GM12872 (cell line): ENCODE results near the gene INPP5D.

Source experiments
- TF ChIP-seq, protein P1 (sequence below): IDR thresholded peaks from 3 replicates; pipeline ENCODE4 v1.5.1; 2011; ENCODE audit warnings: low read depth, mild to moderate bottlenecking, low read length, moderate library complexity; ENCODE audit not compliant: insufficient read depth

INPP5D gene

DNA sequence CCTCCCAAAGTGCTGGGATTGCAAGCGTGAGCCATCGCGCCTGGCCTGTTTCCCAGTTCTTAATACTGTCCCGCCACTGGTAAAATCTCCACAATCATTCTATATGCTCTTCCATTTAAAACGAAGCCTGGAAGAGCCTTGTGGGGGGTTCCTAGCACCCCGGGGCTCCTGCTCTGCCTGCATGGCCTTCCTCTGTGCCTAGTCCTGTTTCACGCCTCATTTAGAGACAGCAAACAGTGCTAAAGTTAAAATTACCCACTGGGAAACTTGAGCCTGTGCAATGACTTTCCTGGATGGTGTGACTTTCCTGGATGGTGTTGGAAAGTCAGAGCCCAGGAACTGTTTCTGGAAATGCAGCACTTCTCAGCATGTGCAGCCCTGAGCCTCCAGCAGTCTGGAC lies 55.0 kb downstream of the INPP5D start:
- TF ChIP-seq, protein P1, sequence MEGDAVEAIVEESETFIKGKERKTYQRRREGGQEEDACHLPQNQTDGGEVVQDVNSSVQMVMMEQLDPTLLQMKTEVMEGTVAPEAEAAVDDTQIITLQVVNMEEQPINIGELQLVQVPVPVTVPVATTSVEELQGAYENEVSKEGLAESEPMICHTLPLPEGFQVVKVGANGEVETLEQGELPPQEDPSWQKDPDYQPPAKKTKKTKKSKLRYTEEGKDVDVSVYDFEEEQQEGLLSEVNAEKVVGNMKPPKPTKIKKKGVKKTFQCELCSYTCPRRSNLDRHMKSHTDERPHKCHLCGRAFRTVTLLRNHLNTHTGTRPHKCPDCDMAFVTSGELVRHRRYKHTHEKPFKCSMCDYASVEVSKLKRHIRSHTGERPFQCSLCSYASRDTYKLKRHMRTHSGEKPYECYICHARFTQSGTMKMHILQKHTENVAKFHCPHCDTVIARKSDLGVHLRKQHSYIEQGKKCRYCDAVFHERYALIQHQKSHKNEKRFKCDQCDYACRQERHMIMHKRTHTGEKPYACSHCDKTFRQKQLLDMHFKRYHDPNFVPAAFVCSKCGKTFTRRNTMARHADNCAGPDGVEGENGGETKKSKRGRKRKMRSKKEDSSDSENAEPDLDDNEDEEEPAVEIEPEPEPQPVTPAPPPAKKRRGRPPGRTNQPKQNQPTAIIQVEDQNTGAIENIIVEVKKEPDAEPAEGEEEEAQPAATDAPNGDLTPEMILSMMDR, result no peak

DNA sequence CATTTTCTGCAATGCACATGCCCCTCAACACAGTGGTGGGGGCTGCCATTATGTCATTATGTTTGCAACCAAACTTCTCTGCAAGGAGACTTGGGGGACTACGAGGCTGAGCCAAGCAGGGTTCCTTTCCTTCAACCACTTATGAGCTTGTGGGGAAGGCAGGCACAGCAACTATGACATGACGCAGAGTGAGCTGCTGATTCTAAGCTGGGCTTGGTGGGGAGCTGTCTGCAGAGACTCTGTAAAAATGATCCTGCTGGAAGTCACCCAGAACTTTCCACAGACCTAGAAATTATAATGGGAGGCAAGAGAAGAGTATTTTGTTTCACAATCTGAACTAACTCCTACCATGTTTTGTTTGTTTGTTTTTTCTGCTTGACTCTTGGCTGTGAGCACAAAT lies 55.6 kb downstream of the INPP5D start:
- TF ChIP-seq, protein P1, result no peak

DNA sequence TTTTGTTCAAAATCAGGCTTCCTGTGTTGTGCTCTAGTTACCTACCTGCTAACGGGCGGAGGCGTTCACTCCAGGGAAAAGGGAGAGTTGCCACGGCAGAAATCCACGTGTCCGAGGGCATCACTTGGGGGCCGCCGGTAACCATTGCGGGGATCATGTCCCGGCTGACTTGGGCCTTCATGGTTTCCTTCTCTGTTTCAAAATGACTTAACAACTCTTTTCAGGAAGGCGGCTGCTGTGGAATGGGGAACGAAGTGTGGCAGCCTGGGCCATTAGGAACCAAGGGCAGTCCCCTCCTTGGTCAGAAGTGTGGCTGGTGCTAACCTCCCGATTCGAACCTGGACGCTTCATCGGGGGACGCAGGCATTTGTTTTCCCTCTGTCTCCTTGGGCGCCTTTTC lies 56.8 kb downstream of the INPP5D start:
- TF ChIP-seq, protein P1, result no peak

DNA sequence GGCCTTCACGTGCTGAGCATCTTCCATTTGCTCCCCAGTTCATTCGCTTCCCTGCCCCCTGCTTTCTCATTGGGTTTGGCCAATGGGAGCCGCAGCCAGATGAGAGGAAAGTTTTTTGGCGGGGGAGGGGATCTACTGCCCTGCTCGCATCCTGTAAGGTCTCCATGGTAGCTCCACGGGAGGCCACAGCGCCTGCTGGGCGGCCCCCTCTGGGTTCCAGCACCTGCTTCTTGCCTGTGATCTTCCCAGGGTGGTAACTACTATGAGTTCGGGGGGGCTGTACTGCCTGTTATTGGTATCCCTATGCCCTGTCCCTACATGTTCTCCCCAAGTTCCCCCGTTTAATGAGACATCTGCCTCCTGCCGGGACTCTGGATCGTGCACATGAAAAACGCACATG lies 57.2 kb downstream of the INPP5D start:
- TF ChIP-seq, protein P1, result no peak

DNA sequence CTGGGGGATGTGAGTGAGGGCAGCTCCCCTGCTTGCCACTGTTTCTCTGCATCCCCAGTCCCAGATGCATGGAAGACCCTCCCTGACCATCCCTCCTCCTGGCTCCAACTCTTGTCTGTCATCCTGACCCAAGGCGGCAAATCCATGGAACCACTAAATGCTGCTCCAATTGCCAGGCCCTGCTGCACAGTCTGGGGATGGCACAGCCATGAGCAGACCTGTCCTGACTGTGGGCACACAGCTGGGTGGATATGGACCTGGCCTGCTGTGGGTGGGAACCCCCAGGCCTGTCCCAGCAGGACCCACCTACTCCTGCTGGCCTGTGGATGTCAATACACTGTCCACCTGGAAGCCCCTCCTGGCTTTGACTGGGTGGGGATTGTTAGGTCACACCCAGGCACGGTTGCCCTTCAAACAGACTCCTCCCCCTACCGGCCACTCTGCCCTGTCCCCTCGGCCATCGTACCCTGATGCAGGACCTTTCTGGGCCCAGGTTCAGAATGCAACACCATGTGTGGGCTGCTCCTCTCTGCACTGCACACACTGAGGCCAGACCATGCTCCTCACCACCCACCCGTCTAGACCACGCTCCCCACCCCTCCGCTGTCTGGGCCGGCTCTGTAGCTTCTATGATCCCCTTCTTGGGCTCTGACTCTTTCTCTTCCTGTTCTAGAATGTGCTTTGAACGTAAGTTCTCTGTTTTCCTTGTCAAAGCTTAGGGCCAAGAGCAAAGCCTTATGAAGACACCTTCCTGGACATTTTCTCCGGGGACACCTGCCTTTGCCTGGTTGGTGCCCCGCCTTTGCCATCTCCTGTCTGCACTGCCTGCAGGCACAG lies 57.9 kb downstream of the INPP5D start:
- TF ChIP-seq, protein P1, result no peak

DNA sequence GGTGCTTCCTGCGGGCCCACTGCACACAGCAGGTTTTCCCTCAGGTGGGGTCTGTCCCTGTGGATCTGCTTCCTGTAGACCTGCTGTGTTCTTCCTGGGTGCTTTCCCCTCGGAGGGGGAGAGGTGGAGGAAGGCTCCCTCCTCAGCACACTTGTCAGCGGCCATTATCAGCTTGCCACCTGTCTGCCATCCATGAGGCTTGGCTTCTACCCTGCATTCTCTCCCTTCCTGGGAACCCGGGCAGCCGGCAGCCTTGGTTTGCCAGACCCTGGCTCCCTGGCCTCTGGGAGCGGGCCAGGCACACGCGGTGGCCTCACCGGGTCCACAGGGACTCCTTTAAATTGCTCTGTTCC lies 58.5 kb downstream of the INPP5D start:
- TF ChIP-seq, protein P1, result no peak

DNA sequence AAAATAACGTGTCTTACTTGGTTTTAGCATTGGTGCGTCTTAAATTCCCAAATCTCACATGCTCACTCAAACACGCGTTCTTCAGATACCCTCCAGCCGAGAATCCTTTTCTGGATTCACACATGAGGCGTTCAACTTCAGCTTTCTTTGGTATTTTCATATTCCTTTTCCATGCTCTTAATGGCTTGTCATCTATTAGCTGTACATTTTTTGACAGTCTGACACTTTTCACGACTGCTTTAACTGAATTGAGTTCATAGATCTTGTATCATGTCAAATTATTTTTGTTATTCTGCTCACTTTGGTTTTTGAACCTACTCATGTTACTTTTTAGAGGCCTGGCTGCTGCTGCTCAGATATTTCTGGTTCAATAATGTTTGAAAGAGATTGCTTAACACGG lies 59.0 kb downstream of the INPP5D start:
- TF ChIP-seq, protein P1, result no peak

DNA sequence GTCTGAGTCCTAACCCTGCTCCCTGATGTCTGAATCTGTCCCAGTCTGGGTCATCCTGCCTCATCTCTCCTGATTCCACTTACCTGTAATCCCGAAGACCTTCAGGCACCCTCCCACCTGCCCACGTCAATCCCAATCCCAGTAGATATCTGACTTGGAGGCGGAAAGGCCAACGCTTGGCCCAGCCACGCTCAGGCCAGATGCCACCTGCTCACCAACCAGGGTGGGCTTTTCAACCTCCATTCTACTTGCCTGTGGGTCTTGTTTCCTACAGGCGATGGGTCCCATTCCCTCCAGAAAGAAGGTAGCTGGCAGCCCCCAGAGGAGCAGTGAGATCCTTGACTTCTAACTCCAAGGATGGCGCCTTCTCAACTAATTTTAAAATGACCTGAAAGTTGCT lies 59.7 kb downstream of the INPP5D start:
- TF ChIP-seq, protein P1, result no peak
